HepG2 (cell line): ENCODE data around the gene LITAFD.

ENCODE experiments used
- CAMTA2 ChIP-seq: sonication (generic); formaldehyde crosslinking; IDR thresholded peaks from 2 replicates; pipeline ENCODE4 v1.4.0; 2020; ENCODE audit warnings: mild to moderate bottlenecking, missing genetic modification reagents, borderline replicate concordance
- EHMT2 ChIP-seq: fragments of 200-600 bp; sonication (generic); IDR thresholded peaks from 2 replicates; pipeline ENCODE4 v1.7.0; 2017; ENCODE audit warnings: antibody characterized with exemption, low read depth, low read length, borderline replicate concordance
- ETV6 ChIP-seq: sonication (generic); formaldehyde crosslinking; conservative IDR thresholded peaks from 2 replicates; pipeline ENCODE4 v1.4.0; 2020; ENCODE audit warnings: missing genetic modification reagents
- EZH2 ChIP-seq: conservative IDR thresholded peaks from 2 replicates; pipeline ENCODE4 v1.6.1; 2012; ENCODE audit warnings: mild to moderate bottlenecking, low read depth, low read length, moderate library complexity
- MEIS2 ChIP-seq: sonication (generic); formaldehyde crosslinking; IDR thresholded peaks from 2 replicates; pipeline ENCODE4 v1.9.0; 2021; ENCODE audit warnings: mild to moderate bottlenecking, missing genetic modification reagents
- RAD21 ChIP-seq: fragments of 450-650 bp; formaldehyde crosslinking; IDR thresholded peaks from 2 replicates; pipeline ENCODE4 v1.5.0; 2020; ENCODE audit warnings: mild to moderate bottlenecking
- ZNF331 ChIP-seq: sonication (generic); formaldehyde crosslinking; IDR thresholded peaks from 2 replicates; pipeline ENCODE4 v1.4.0; 2020; ENCODE audit warnings: missing genetic modification reagents
- ZNF816 ChIP-seq: sonication (generic); formaldehyde crosslinking; IDR thresholded peaks from 2 replicates; pipeline ENCODE4 v1.8.0; 2022; ENCODE audit warnings: missing genetic modification reagents, mild to moderate bottlenecking, borderline replicate concordance
- TF ChIP-seq, protein P1 (sequence below), 2 experiments: IDR thresholded peaks; 2 replicates each; pipeline ENCODE4 v1.6.1; 2011 to 2012; ENCODE audit warnings: low read length in 2 of 2, borderline replicate concordance in 1 of 2, low read depth in 1 of 2, mild to moderate bottlenecking in 1 of 2, moderate library complexity in 1 of 2
- TF ChIP-seq, protein P2 (sequence below): sonication (generic); formaldehyde crosslinking; IDR thresholded peaks from 2 replicates; pipeline ENCODE4 v1.5.0; 2020; ENCODE audit warnings: mild to moderate bottlenecking, missing genetic modification reagents, moderate library complexity
- TF ChIP-seq, protein P3 (sequence below): sonication (generic); formaldehyde crosslinking; IDR thresholded peaks from 2 replicates; pipeline ENCODE4 v1.5.1; 2020; ENCODE audit warnings: missing genetic modification reagents, mild to moderate bottlenecking, borderline replicate concordance

GRCh38 chr16:8910811-8911210 lies 28.7 kb downstream of the LITAFD start:
- TF ChIP-seq, protein P1, sequence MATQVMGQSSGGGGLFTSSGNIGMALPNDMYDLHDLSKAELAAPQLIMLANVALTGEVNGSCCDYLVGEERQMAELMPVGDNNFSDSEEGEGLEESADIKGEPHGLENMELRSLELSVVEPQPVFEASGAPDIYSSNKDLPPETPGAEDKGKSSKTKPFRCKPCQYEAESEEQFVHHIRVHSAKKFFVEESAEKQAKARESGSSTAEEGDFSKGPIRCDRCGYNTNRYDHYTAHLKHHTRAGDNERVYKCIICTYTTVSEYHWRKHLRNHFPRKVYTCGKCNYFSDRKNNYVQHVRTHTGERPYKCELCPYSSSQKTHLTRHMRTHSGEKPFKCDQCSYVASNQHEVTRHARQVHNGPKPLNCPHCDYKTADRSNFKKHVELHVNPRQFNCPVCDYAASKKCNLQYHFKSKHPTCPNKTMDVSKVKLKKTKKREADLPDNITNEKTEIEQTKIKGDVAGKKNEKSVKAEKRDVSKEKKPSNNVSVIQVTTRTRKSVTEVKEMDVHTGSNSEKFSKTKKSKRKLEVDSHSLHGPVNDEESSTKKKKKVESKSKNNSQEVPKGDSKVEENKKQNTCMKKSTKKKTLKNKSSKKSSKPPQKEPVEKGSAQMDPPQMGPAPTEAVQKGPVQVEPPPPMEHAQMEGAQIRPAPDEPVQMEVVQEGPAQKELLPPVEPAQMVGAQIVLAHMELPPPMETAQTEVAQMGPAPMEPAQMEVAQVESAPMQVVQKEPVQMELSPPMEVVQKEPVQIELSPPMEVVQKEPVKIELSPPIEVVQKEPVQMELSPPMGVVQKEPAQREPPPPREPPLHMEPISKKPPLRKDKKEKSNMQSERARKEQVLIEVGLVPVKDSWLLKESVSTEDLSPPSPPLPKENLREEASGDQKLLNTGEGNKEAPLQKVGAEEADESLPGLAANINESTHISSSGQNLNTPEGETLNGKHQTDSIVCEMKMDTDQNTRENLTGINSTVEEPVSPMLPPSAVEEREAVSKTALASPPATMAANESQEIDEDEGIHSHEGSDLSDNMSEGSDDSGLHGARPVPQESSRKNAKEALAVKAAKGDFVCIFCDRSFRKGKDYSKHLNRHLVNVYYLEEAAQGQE (IDR thresholded peaks at IDR 0.05; ENCODE audit: borderline replicate concordance in 1 of 2, low read depth in 1 of 2, low read length in 2 of 2) = no peak
- TF ChIP-seq ZNF331 = no peak
- no peak for TF ChIP-seq RAD21
- TF ChIP-seq, protein P2, sequence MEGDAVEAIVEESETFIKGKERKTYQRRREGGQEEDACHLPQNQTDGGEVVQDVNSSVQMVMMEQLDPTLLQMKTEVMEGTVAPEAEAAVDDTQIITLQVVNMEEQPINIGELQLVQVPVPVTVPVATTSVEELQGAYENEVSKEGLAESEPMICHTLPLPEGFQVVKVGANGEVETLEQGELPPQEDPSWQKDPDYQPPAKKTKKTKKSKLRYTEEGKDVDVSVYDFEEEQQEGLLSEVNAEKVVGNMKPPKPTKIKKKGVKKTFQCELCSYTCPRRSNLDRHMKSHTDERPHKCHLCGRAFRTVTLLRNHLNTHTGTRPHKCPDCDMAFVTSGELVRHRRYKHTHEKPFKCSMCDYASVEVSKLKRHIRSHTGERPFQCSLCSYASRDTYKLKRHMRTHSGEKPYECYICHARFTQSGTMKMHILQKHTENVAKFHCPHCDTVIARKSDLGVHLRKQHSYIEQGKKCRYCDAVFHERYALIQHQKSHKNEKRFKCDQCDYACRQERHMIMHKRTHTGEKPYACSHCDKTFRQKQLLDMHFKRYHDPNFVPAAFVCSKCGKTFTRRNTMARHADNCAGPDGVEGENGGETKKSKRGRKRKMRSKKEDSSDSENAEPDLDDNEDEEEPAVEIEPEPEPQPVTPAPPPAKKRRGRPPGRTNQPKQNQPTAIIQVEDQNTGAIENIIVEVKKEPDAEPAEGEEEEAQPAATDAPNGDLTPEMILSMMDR (CRISPR knock-in tag) = no peak
- no peak for TF ChIP-seq ETV6
- TF ChIP-seq MEIS2 (CRISPR knock-in tag) = no peak
- TF ChIP-seq, protein P3, sequence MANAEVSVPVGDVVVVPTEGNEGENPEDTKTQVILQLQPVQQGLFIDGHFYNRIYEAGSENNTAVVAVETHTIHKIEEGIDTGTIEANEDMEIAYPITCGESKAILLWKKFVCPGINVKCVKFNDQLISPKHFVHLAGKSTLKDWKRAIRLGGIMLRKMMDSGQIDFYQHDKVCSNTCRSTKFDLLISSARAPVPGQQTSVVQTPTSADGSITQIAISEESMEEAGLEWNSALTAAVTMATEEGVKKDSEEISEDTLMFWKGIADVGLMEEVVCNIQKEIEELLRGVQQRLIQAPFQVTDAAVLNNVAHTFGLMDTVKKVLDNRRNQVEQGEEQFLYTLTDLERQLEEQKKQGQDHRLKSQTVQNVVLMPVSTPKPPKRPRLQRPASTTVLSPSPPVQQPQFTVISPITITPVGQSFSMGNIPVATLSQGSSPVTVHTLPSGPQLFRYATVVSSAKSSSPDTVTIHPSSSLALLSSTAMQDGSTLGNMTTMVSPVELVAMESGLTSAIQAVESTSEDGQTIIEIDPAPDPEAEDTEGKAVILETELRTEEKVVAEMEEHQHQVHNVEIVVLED (CRISPR knock-in tag) = no peak
- no peak for TF ChIP-seq EHMT2
- no peak for TF ChIP-seq EZH2
- TF ChIP-seq CAMTA2 (CRISPR knock-in tag) = no peak
- no peak for TF ChIP-seq ZNF816 (CRISPR knock-in tag)
